Mesothelial cell of epicardium (in vitro differentiated cells): ENCODE measurements around the gene SYNE1. TPM values are rescaled to one million over a fixed set of nuclear protein-coding genes. Genes with fewer than 3 reads are reported as not detected.

ENCODE experiments used
- DNase-seq, 2 experiments: peaks; one replicate each; pipeline ENCODE4 v3.0.0; 2021; ENCODE audit warnings: low spot score in 2 of 2; ENCODE audit not compliant: unreplicated experiment in 2 of 2
- H3K27ac Mint-ChIP-seq: 2 replicates; pipeline ENCODE4 v1.8.0; 2021; ENCODE audit warnings: mixed read lengths
- H3K27me3 Mint-ChIP-seq: 2 replicates; pipeline ENCODE4 v1.8.0; 2021; ENCODE audit warnings: low read depth, mixed read lengths
- H3K36me3 Mint-ChIP-seq: 2 replicates; pipeline ENCODE4 v1.8.0; 2021; ENCODE audit warnings: mixed read lengths
- H3K4me1 Mint-ChIP-seq: 2 replicates; pipeline ENCODE4 v1.8.0; 2021; ENCODE audit warnings: mixed read lengths
- H3K4me3 Mint-ChIP-seq: 2 replicates; pipeline ENCODE4 v1.8.0; 2021; ENCODE audit warnings: mild to moderate bottlenecking, moderate library complexity, mixed read lengths
- H3K9me3 Mint-ChIP-seq: 2 replicates; pipeline ENCODE4 v1.8.0; 2021; ENCODE audit warnings: mixed read lengths
- total RNA-seq: library from RNA; stranded (reverse); gene quantifications from 3 replicates; pipeline ENCODE4 v1.2.1, GENCODE V29; 2021
- TF ChIP-seq, protein P1 (sequence below): fragments of 200-600 bp; sonication (generic); IDR thresholded peaks from one replicate; pipeline ENCODE4 v1.5.0; 2021; ENCODE audit warnings: antibody characterized with exemption; ENCODE audit not compliant: unreplicated experiment

SYNE1 gene
- total RNA-seq, 1 donor from 2014 or later = 60.5 TPM

- DNase-seq = no peak
- H3K4me3 Mint-ChIP-seq = no peak overlapping the region
- no peak overlapping the region for H3K27ac Mint-ChIP-seq
- no peaks in the 10 kb centered on the region for H3K4me1 Mint-ChIP-seq
- TF ChIP-seq, protein P1, sequence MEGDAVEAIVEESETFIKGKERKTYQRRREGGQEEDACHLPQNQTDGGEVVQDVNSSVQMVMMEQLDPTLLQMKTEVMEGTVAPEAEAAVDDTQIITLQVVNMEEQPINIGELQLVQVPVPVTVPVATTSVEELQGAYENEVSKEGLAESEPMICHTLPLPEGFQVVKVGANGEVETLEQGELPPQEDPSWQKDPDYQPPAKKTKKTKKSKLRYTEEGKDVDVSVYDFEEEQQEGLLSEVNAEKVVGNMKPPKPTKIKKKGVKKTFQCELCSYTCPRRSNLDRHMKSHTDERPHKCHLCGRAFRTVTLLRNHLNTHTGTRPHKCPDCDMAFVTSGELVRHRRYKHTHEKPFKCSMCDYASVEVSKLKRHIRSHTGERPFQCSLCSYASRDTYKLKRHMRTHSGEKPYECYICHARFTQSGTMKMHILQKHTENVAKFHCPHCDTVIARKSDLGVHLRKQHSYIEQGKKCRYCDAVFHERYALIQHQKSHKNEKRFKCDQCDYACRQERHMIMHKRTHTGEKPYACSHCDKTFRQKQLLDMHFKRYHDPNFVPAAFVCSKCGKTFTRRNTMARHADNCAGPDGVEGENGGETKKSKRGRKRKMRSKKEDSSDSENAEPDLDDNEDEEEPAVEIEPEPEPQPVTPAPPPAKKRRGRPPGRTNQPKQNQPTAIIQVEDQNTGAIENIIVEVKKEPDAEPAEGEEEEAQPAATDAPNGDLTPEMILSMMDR = no peak
- H3K9me3 Mint-ChIP-seq = no peaks in the 10 kb centered on the region
- peaks cover 15% of the 10 kb centered on the region for H3K27me3 Mint-ChIP-seq
- H3K36me3 Mint-ChIP-seq = no peaks in the 10 kb centered on the region
Observed at GRCh38 chr6:152457949-152458624, 179.1 kb downstream of the SYNE1 start.

- H3K36me3 Mint-ChIP-seq = no peaks in the 10 kb centered on the region
- H3K4me1 Mint-ChIP-seq = no peaks in the 10 kb centered on the region
- no peak overlapping the region for H3K27ac Mint-ChIP-seq
- H3K27me3 Mint-ChIP-seq = peaks cover 9% of the 10 kb centered on the region
- TF ChIP-seq, protein P1 = no peak
- H3K4me3 Mint-ChIP-seq = no peak overlapping the region
- no peaks in the 10 kb centered on the region for H3K9me3 Mint-ChIP-seq
- DNase-seq = no peak
Observed at GRCh38 chr6:152454003-152454402, 183.2 kb downstream of the SYNE1 start.

- H3K36me3 Mint-ChIP-seq = no peaks in the 10 kb centered on the region
- DNase-seq = no peak
- TF ChIP-seq, protein P1 = no peak
- H3K9me3 Mint-ChIP-seq = no peaks in the 10 kb centered on the region
- no peak overlapping the region for H3K4me3 Mint-ChIP-seq
- H3K4me1 Mint-ChIP-seq = no peaks in the 10 kb centered on the region
- H3K27me3 Mint-ChIP-seq = peaks cover 7% of the 10 kb centered on the region
- H3K27ac Mint-ChIP-seq = no peak overlapping the region
Observed at GRCh38 chr6:152453421-152453820, 183.7 kb downstream of the SYNE1 start.

DNA sequence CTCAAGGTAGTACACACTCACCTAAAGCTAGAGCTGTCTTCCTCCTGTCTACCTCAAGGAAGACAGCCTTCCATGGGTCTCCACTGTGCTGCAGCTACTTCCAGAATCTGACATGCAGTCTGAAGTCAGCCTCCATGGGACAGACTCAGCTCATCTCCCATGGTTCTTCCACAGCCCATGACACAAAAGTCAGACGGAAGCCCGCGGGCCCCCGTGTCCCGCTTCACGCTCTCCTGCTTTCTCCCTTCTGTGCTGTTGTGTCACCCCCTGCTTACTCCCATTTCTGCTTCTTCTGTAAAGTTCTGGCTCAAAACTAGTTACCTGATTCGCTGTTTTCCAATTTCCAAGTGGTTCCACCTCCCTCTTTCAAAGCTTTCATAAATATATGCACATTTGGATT, 184.5 kb downstream of the SYNE1 start:
- H3K9me3 Mint-ChIP-seq = no peaks in the 10 kb centered on the region
- DNase-seq = no peak
- no peaks in the 10 kb centered on the region for H3K4me1 Mint-ChIP-seq
- H3K4me3 Mint-ChIP-seq = no peak overlapping the region
- H3K36me3 Mint-ChIP-seq = no peaks in the 10 kb centered on the region
- TF ChIP-seq, protein P1 = no peak
- no peak overlapping the region for H3K27ac Mint-ChIP-seq
- peaks cover 7% of the 10 kb centered on the region for H3K27me3 Mint-ChIP-seq

DNA sequence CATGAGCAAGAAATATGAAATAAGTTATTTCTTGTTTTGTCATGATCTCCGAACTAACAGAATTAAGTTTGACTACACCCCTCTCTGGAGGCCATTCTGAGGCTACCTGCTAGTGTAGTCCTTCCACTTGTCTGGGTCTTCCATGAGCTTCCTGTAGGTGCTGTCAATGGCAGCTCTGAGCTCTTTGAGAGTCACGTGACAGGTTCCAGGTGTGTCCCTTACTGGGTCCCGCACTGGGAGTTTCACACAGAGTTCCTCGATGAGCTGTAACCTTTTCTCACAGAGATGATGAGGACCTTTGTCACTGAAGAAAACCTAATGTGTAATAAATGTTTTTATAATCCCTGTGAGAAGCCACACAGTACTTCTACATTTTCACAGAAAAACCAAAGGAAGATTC, 186.6 kb downstream of the SYNE1 start:
- DNase-seq = no peak
- Mint-ChIP-seq H3K36me3 (no peaks in the 10 kb centered on the region), H3K4me1 (peaks cover 3% of the 10 kb centered on the region), H3K27ac (no peak overlapping the region), H3K9me3 (no peaks in the 10 kb centered on the region), H3K27me3 (peaks cover 7% of the 10 kb centered on the region), H3K4me3 (no peak overlapping the region)
- TF ChIP-seq, protein P1 = no peak
